Liver (tissue), 9 donors: ENCODE results near the gene DNMT1. TPM values are rescaled to one million over a fixed set of nuclear protein-coding genes. Genes with fewer than 3 reads are reported as not detected.

Source experiments
- DNase-seq: peaks from one replicate; pipeline ENCODE4 v3.0.0-alpha.2; 2017; ENCODE audit warnings: low spot score
- H3K27ac ChIP-seq, 2 donors: one replicate each; pipeline ENCODE4 v1.7.0; 2013; ENCODE audit warnings: inconsistent platforms in 2 of 2, low read length in 2 of 2, control low read depth in 1 of 2, low read depth in 1 of 2, mild to moderate bottlenecking in 1 of 2
- H3K27me3 ChIP-seq, 4 donors: one replicate each; pipeline versions ENCODE4 v1.6.1 to v1.7.0; 2013; ENCODE audit warnings: low read length in 3 of 4, inconsistent platforms in 1 of 4, mild to moderate bottlenecking in 1 of 4, moderate library complexity in 1 of 4; ENCODE audit not compliant: control insufficient read depth in 4 of 4, insufficient read depth in 4 of 4
- H3K36me3 ChIP-seq, 4 donors: one replicate each; pipeline versions ENCODE4 v1.6.1 to v1.7.0; 2013; ENCODE audit warnings: low read length in 3 of 4, mild to moderate bottlenecking in 3 of 4, low read depth in 1 of 4, moderate library complexity in 1 of 4; ENCODE audit not compliant: control insufficient read depth in 4 of 4, insufficient read depth in 3 of 4
- H3K4me1 ChIP-seq, 4 donors: one replicate each; pipeline versions ENCODE4 v1.6.1 to v1.7.0; 2013; ENCODE audit warnings: low read length in 3 of 4, mild to moderate bottlenecking in 3 of 4, moderate library complexity in 1 of 4; ENCODE audit not compliant: control insufficient read depth in 4 of 4, insufficient read depth in 4 of 4
- H3K4me3 ChIP-seq, 3 donors: one replicate each; pipeline versions ENCODE4 v1.6.1 to v1.7.0; 2013; ENCODE audit warnings: low read length in 3 of 3, control low read depth in 1 of 3, low read depth in 1 of 3, mild to moderate bottlenecking in 1 of 3
- H3K9ac ChIP-seq, 2 donors: one replicate each; pipeline ENCODE4 v1.7.0; 2013; ENCODE audit warnings: low read length in 2 of 2, mild to moderate bottlenecking in 2 of 2, moderate library complexity in 2 of 2, control low read depth in 1 of 2, low read depth in 1 of 2
- H3K9me3 ChIP-seq, 4 donors: one replicate each; pipeline versions ENCODE4 v1.6.1 to v1.7.0; 2013; ENCODE audit warnings: low read length in 3 of 4; ENCODE audit not compliant: control insufficient read depth in 4 of 4
- CTCF ChIP-seq: fragments of 150-350 bp; IDR thresholded peaks from 2 replicates; pipeline ENCODE4 v1.5.1; 2017; ENCODE audit warnings: improper control_type of control experiment, low read depth, low read length; ENCODE audit not compliant: missing input control
- EGR1 ChIP-seq, 2 donors: IDR thresholded peaks; 2 replicates each; pipeline ENCODE4 v1.6.1; 2016 to 2018; ENCODE audit warnings: antibody characterized with exemption in 2 of 2, low read depth in 2 of 2
- FOXA1 ChIP-seq: IDR thresholded peaks from 2 replicates; pipeline ENCODE4 v1.6.1; 2016; ENCODE audit warnings: antibody characterized with exemption
- FOXA2 ChIP-seq: IDR thresholded peaks from 2 replicates; pipeline ENCODE4 v1.6.1; 2016; ENCODE audit warnings: antibody characterized with exemption
- GABPA ChIP-seq, 2 donors: IDR thresholded peaks in 1 of 2; conservative IDR thresholded peaks in 1 of 2; 2 replicates each; pipeline ENCODE4 v1.6.1; 2016; ENCODE audit warnings: antibody characterized with exemption in 2 of 2, mild to moderate bottlenecking in 1 of 2, moderate library complexity in 1 of 2
- HNF4G ChIP-seq: IDR thresholded peaks from 2 replicates; pipeline ENCODE4 v1.6.1; 2016; ENCODE audit warnings: antibody characterized with exemption
- JUND ChIP-seq, 2 donors: IDR thresholded peaks; 2 replicates each; pipeline ENCODE4 v1.6.1; 2016; ENCODE audit warnings: antibody characterized with exemption in 2 of 2
- NR2F2 ChIP-seq: IDR thresholded peaks from 2 replicates; pipeline ENCODE4 v1.6.1; 2016; ENCODE audit warnings: antibody characterized with exemption
- RAD21 ChIP-seq, 2 donors: IDR thresholded peaks; 2 replicates each; pipeline ENCODE4 v1.6.1; 2016; ENCODE audit warnings: antibody characterized with exemption in 2 of 2, mild to moderate bottlenecking in 2 of 2
- REST ChIP-seq: IDR thresholded peaks from 2 replicates; pipeline ENCODE4 v1.6.1; 2016; ENCODE audit warnings: antibody characterized with exemption, mild to moderate bottlenecking
- RXRA ChIP-seq, 2 donors: IDR thresholded peaks; 2 replicates each; pipeline ENCODE4 v1.6.1; 2017 to 2018; ENCODE audit warnings: antibody characterized with exemption in 2 of 2, mild to moderate bottlenecking in 1 of 2
- TAF1 ChIP-seq: conservative IDR thresholded peaks from 2 replicates; pipeline ENCODE4 v1.6.1; 2016; ENCODE audit warnings: antibody characterized with exemption, mild to moderate bottlenecking
- YY1 ChIP-seq: IDR thresholded peaks from 2 replicates; pipeline ENCODE4 v1.6.1; 2016; ENCODE audit warnings: antibody characterized with exemption, mild to moderate bottlenecking
- WGBS: extraction: QIAGEN DNeasy Blood & Tissue Kit; methylation state at CpG from one replicate; pipeline ENCODE4 v1.1.7; 2013; 5-methylcytosine and 5-hydroxymethylcytosine counted together
- polyA plus RNA-seq, 2 donors: library from polyadenylated mRNA; stranded (reverse) in 1 of 2; unstranded in 1 of 2; fragments of 200-250 nt in 1 of 2; fragments of >200 nt in 1 of 2; fragmentation: Nextera tagmentation in 1 of 2; extraction: Ambion mirVana in 1 of 2; gene quantifications; one replicate each; pipeline versions ENCODE4 v1.2.1 to v1.2.3, GENCODE V29; 2013 to 2015
- total RNA-seq, 2 donors: library from RNA; depleted of rRNA; stranded (reverse); fragments of >200 nt; gene quantifications; one replicate each; pipeline ENCODE4 v1.2.3, GENCODE V29; 2014
- TF ChIP-seq, protein P1 (sequence below): IDR thresholded peaks from 2 replicates; pipeline ENCODE4 v1.6.1; 2016; ENCODE audit warnings: antibody characterized with exemption
- TF ChIP-seq, protein P2 (sequence below): IDR thresholded peaks from 2 replicates; pipeline ENCODE4 v1.6.1; 2016; ENCODE audit warnings: antibody characterized with exemption
- donor health status: healthy.
- donor health status: healthy.
- donor health status: healthy.
- donor health status: healthy.
- donor health status: healthy.

DNMT1 gene
- total and polyA plus RNA-seq, 4 donors, result 8.7 to 47.1 (median 20.0) TPM

- no peak for DNase-seq
- Histone ChIP-seq H3K27me3 (no peaks in the 10 kb centered on the region), H3K9me3 (no peaks in the 10 kb centered on the region), H3K9ac (no peak overlapping the region), H3K36me3 (no peaks in the 10 kb centered on the region), H3K4me3 (no peak overlapping the region), H3K4me1 (no peaks in the 10 kb centered on the region), H3K27ac (no peak overlapping the region)
- 73% methylated on average over 4 of the region's 4 CpGs for WGBS
- TF ChIP-seq EGR1 (IDR thresholded peaks at IDR 0.05; ENCODE audit: low read depth in 2 of 2) (no peak), FOXA1 (no peak), CTCF (no peak), NR2F2 (no peak), GABPA (IDR thresholded peaks at IDR 0.05 in 1 of 2, conservative IDR thresholded peaks at IDR 0.05 in 1 of 2) (no peak), RXRA (IDR thresholded peaks at IDR 0.05) (no peak), TAF1 (no peak), HNF4G (no peak), RAD21 (IDR thresholded peaks at IDR 0.05) (no peak), REST (no peak), FOXA2 (no peak)
- TF ChIP-seq, protein P1, sequence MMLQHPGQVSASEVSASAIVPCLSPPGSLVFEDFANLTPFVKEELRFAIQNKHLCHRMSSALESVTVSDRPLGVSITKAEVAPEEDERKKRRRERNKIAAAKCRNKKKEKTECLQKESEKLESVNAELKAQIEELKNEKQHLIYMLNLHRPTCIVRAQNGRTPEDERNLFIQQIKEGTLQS, result no peak
- TF ChIP-seq, protein P2, sequence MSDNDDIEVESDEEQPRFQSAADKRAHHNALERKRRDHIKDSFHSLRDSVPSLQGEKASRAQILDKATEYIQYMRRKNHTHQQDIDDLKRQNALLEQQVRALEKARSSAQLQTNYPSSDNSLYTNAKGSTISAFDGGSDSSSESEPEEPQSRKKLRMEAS, result no peak
These were observed 14.6 kb upstream of the DNMT1 start for GRCh38 chr19:10209315-10209714.

- Histone ChIP-seq H3K27ac (no peak overlapping the region), H3K9me3 (no peaks in the 10 kb centered on the region), H3K4me3 (no peak overlapping the region), H3K27me3 (no peaks in the 10 kb centered on the region), H3K4me1 (no peaks in the 10 kb centered on the region), H3K36me3 (no peaks in the 10 kb centered on the region), H3K9ac (no peak overlapping the region)
- no peak for DNase-seq
- WGBS, result 98% methylated on average over 1 of the region's 1 CpG
- TF ChIP-seq NR2F2 (no peak), RAD21 (IDR thresholded peaks at IDR 0.05) (no peak), FOXA2 (no peak), CTCF (no peak), YY1 (no peak), RXRA (IDR thresholded peaks at IDR 0.05) (no peak), FOXA1 (no peak), JUND (IDR thresholded peaks at IDR 0.05) (no peak)
- TF ChIP-seq, protein P2, result no peak
These were observed 12.3 kb upstream of the DNMT1 start for GRCh38 chr19:10207026-10207425.
